ENCODE data around the gene UBE2G1.
"Not testable (repeated sequence)": the region's sequence is repeated elsewhere in the genome, so short reads cannot be mapped to it uniquely, and the experiment has no call there.

UBE2G1 gene

GRCh38 chr17:4362141-4362540 lies 4.3 kb downstream of the UBE2G1 start:
- no peak overlapping the region for H3K4me3 ChIP-seq (ENCODE audit: low read length)
- peak; percentile 44 for TF ChIP-seq CTCF (IDR thresholded peaks at IDR 0.05; ENCODE audit: insufficient read depth, low read depth, low read length, missing control alignments)
- peak; percentile 32 for DNase-seq (ENCODE audit: low read depth)

GRCh38 chr17:4358154-4358553 lies 8.3 kb downstream of the UBE2G1 start:
- H3K4me3 ChIP-seq (ENCODE audit: low read length): no peak overlapping the region
- no peak for TF ChIP-seq CTCF (IDR thresholded peaks at IDR 0.05; ENCODE audit: insufficient read depth, low read depth, low read length, missing control alignments)
- DNase-seq (ENCODE audit: low read depth): peak; percentile 47

- no peak for TF ChIP-seq CTCF (IDR thresholded peaks at IDR 0.05; ENCODE audit: insufficient read depth, low read depth, low read length, missing control alignments)
- no peak for DNase-seq (ENCODE audit: low read depth)
- no peak overlapping the region for H3K4me3 ChIP-seq (ENCODE audit: low read length)
Measured at GRCh38 chr17:4357671-4358070, 8.8 kb downstream of the UBE2G1 start.

- H3K4me3 ChIP-seq (ENCODE audit: low read length): no peak overlapping the region
- DNase-seq (ENCODE audit: low read depth): no peak
- TF ChIP-seq CTCF (IDR thresholded peaks at IDR 0.05; ENCODE audit: insufficient read depth, low read depth, low read length, missing control alignments): no peak
Measured at GRCh38 chr17:4357030-4357628, 9.3 kb downstream of the UBE2G1 start.

GRCh38 chr17:4354862-4355514 lies 11.5 kb downstream of the UBE2G1 start:
- DNase-seq (ENCODE audit: low read depth): peak; percentile 29
- no peak overlapping the region for H3K4me3 ChIP-seq (ENCODE audit: low read length)
- no peak for TF ChIP-seq CTCF (IDR thresholded peaks at IDR 0.05; ENCODE audit: insufficient read depth, low read depth, low read length, missing control alignments)

- no peak for TF ChIP-seq CTCF (IDR thresholded peaks at IDR 0.05; ENCODE audit: insufficient read depth, low read depth, low read length, missing control alignments)
- H3K4me3 ChIP-seq (ENCODE audit: low read length): no peak overlapping the region
- no peak for DNase-seq (ENCODE audit: low read depth)
Measured at GRCh38 chr17:4354206-4354605, 12.3 kb downstream of the UBE2G1 start.

GRCh38 chr17:4350214-4350613 lies 16.3 kb downstream of the UBE2G1 start:
- DNase-seq (ENCODE audit: low read depth); H3K4me3 ChIP-seq (ENCODE audit: low read length): not testable (repeated sequence)

Measured in epithelial cell of esophagus (primary cell).